Effector CD8-positive, alpha-beta T cell (primary cell): ENCODE data around the gene CDKAL1.

Experiments used
- DNase-seq: peaks from one replicate; lab custom pipeline; 2025; lab: John Stamatoyannopoulos, UW

The CDKAL1 gene

DNA sequence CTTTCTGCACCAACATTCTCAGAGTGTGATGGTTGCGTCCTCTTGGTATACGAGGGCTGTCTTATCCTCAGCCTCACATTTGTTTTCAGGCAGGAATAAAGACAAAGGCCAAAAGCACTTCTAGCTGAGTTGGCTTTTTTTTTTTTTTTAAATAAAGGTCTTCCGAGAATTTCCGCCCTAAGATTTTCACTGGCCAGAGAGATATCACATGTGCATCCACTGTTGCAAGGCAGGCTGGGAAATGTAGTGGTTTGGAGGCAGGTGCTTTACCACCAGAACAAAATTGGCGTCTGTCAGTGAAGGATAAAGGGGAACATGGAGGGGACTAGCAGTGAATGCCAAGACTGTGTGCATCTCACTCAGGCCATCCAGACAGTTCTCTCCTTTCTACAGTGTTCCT is 724.4 kb downstream of the CDKAL1 start:
- DNase-seq, result no peak

DNA sequence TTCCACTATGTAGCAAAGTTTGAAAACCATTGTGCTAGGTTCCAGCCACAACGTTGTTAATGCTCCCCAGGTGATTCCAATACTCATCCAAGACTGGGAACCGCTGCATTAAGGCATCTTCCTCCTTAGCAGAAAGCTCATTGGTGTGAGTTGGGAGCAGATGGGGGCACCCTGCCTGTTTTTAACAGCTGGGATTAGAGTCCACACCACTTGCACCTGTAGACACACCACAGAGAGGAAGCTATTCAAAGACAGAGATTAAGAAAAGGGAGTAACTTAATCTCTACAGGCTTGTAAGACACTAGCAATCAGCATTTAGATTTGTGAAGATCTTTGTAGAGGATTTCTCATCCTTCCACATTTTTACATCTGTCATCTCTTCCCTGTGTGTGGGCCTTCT is 725.4 kb downstream of the CDKAL1 start:
- no peak for DNase-seq

DNA sequence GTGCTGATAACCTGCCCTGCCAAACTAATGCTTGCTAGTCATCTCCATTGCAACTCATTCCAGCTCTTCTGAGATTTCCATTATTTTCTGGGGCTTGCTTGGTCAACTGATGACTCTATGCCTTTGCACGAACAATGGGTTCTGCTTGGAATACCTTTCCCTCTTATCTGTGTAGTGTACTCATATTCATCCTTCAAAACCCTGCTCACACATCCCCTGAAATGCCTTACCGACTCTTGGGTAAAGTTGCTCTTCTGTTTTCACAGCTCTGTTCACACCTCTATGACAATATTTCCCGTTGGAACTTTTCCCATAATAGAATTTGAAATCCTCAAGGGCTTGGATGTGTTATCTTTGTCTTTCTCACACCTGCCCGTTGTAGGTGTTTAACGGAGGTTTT is 728.2 kb downstream of the CDKAL1 start:
- no peak for DNase-seq

DNA sequence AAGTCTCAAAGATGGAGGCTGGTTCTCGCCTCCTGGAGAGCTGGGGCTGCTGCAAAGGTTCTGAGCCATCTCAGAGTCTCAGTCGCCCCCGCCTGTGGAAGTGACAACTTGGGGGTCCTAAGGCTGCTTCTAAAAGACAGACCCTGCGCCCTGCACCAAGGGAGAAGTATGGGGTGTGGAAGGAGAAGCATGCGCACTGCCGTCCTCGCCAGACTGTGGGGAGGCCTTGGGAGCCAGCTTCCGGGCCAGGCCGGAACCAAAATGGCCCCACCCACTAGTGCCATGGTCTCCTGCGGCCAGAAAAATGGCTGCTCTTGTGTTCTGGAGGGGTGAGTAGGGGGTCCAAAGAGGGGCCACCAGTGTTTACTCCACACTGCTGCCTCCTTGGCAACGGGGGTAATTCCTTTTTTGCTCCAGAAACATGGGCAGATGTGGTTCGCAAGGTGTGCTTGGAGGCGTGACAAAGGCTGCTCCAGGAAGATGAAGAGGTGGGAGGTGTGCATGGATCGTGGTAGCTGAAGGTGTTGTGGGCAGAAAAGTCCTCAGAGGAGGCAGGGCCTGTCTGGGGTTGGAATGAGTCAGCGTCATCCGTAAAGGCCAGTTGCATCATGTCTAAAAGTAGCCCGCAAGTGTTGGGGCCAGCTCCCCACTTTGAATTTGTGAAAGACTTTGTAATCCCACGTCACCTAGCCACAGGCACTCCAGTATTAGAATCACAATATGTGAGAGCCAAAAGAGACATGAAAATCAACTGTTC is 729.5 kb downstream of the CDKAL1 start:
- DNase-seq, result no peak

DNA sequence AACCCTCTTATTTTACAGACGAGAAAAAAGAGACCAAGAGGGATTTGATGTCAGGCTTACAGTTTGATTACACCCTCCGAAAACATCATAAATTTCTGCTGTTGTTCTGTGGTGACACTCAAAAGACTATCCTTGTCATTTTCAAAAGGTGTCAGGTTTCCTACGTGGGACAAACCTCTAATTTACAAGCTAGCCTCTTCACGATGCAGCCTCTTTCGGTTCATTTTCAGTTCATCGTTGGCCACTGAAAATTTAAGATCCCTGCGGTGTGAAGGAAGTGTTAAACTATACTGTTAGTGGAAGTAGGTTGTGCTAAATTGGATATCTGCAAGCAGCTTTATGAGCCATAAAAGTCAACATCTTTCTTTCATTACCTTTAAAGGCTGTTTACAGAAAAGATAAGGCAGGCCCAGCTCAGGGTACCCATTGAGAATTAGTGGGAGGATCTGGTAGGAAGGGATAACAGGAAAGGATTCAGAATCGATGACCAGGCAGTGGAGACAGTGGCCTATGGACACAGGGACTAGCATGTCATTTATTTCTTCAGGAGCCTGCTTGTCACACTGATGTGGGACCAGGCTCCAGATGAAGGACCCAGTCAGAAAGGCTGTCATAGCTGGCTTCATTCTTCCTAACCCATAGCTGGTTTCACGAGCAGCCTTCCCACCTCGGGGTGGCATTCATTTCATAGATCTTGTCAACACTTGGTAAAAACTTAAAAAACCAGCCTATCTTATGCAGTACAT is 730.2 kb downstream of the CDKAL1 start:
- DNase-seq, result no peak

DNA sequence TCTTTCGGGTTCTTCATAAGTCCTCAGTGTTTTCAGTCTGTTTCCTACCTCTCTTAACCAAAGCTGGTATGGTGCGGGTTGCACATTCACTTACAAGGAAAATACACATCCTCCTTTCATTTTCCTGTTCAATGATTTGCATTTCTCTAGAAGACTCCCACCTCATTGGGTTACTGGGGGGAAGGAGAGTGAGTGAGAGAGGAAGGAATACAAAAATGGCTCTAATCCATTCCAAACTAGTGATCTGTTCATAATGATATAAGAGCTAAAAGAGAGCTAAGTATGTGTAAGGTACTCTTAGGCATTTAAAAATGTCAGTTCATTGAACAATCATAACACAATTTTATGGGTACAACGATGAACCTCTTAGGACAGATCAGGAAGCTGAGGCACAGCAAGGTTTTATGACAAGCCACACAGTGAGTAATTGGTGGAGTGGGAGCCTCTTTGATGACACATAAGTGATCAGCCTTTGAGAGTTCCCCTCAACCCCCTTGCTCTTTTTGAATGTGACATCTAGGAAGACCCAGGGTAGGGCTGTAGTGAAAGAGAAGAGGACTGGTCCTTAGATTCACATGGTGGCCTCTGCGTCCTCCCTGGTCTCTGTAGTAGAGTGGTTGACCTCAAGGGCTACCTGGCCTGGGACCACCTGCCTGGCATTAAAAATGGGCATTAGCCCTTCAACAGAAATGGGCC is 730.9 kb downstream of the CDKAL1 start:
- no peak for DNase-seq

DNA sequence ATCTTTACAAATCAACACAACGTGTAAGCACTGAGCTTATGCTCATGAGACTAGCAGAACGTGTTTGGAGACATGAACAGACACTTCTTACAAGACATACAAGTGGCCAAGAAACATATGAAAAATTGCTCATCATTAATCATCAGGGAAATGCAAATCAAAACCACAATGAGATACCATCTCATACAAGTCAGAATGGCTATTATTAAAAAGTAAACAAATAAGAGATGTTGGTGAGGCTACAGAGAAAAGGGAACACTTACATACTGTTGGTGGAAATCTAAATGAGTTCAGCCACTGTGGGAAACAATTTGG is 731.4 kb downstream of the CDKAL1 start:
- DNase-seq, result no peak

DNA sequence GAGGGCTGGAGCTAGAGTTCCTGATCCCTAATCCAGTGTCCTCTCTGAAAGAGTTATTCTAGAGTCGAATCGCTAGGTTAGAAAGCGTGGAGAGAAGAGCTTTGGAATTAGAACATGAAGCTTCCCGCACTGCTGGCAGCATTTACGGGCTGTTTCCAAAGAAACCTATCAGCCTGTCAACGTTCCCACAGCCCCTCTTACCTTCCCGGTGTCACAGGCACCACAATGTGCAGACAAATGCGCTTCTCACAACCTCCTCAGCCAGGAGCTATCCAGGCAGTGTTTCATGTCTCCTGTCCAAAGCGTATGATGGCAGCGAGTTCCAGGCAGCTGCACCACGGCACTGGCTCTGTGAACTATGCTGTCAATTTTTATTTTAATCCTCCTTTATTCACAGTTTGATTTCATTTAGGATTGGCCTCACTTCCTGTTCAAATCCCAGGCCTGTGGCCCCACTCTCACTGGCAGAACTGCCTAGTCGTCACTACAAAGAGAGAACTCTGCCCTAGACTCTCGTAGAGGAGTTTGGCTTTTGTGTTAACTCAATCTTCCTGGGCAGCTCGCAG is 736.5 kb downstream of the CDKAL1 start:
- no peak for DNase-seq

DNA sequence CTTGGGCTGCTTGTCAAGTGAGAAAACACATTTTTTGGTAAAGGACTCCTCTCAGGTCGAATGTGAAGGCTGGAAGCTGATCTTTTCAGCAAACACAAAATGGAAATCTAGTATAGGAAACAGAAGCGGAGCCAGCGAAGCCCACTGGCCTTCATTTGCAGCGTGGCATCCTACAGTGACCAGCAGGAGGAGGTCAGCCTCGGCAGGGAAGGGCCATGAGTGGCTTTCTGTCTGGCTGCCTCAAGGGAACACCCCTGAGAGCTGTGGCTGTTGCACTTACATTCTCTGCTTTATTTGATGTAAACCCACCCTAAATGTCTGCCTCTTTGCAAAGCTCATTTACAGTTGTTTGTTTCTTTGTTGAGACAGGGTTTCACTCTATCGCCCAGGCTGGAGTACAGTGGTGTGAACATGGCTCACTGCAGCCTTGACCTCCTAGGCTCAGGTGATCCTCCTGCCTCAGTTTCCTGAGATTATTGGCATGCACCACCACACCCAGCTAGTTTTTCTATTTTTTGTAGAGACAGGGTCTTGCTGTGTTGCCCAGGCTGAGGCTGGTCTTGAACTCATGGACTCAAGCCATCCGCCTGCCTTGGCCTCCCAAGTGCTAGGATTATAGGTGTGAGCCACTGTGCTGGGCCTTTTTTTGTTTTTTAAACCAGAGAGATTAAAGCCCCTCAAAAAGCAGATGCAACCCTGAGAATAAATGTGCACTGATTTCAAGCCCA is 737.3 kb downstream of the CDKAL1 start:
- DNase-seq, result no peak

DNA sequence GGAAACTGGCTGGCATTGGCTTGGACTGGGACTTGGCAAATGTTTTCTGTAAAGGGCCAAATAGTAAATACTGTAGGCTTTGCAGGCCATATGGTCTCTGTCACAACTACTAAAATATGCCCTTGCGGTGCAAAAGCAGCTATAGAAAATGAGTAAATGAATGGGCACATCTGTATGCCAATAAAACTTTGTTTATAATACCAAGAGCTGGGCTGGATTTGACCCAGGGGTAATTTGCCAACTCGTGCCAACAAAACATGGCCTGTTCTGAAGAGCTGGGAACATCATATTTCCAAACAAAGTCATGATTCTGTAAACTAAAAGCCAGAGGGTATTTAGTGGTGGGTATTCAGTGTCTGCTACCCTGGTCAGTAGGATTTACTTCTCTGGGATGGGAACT is 739.2 kb downstream of the CDKAL1 start:
- DNase-seq, result no peak

DNA sequence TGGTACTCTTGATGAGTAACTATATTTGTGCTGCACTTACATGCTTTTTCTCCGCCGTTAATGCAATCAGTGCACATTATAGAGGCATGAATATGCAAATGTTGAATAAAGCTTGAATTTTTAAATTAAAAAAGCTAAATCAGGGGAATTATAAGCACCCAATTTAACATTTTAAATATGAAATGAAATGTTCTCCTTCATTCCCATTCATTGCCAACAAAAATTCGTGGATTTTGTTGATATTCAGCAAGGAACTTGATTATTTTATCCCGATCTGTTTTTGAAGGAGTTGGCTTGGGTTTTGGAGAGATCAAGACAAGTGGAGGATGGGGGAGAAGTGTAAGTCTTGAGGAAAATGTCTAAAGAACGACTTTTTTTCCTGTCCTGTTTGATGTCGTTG is 740.6 kb downstream of the CDKAL1 start:
- DNase-seq, result no peak

DNA sequence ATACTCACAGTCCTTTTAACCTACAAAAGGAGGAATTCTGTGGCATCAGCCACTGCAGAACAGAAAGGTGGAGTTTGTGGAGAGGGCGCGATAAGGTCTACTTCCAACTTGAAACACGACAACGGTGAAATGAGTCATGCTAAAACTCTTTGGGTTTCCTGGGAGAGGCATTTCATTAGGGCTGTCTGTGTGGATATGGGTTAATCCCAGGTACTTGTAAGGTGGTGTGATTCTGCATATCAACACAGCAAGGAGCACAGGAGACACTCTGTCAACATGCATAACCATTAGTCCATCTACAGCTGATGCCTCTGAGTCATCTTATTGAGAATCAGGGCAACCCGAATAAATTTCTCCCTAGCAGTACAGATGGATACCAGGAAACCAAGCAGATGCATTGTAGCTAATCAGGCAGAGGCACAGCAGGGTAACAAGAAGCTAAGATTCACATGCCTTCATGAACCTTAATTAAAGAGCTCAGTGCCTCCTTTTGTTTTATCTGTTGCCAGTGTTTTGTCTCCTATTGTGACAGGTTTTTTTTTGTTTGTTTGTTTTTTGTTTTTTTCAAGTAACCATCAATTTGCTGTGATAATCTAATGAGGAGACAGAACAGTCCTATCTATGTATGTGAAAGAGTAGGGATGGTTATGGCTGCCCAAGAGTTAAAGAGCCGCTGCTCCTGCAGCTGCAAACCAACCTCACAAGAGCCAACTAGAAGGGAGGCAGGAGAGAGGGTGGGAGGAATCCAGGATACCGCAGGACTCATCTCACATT is 743.5 kb downstream of the CDKAL1 start:
- no peak for DNase-seq

DNA sequence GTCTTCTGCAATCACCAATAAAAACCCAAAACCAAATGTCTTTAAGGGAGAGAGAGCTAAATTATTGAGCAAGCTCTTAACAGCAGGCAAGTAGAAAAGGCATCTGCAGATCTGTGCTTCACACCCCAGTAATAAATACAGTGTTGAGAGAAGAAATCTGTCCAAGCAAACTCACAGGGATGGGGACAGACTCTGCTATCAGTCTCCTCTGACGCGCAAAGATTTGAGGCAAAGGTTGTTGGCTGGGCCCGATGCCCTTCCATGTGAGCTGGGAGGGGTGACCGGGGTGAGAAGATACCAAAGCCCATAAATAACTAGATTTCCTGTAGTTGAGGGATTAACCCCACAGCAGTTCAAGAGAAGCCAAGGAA is 744.1 kb downstream of the CDKAL1 start:
- DNase-seq, result no peak

DNA sequence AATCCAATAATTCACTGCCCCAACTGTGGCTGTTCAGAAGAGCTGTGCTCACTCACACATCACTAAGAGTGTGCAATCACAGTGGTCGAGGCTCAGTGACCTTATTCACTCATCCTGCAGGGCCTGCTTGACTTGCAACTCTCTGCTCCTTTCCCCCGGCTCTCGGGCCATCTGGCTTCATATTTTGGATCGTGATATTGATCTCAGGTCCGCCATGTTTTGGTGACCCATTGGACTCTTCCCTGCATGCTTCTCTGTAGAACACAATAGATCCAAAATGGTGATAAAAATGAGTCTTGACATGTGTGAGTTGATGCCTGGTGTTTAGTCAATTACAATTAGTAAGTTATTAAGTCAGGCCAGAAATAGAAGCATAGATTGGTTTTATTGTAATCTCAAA is 745.4 kb downstream of the CDKAL1 start:
- DNase-seq, result no peak

DNA sequence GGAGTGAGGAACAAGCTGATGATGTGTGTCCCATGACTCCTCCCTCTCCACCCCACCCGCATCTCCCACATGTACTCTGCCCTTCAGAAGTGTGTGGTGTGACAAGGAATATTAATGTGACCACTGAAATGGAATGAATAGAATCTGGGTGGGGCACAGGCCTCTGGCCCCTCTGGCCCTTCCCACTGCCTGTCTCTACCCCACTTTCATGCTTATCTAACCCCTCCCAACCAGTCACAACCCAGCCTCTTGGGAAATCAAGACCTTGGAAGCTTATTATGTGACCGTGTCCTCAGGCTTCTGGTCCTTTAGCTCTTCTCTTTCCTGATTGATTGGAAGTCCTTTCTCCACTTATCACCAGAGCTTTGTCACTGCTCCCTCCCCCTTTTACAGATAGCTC is 747.1 kb downstream of the CDKAL1 start:
- no peak for DNase-seq
